ENCODE data around the gene CPSF3.

DNA sequence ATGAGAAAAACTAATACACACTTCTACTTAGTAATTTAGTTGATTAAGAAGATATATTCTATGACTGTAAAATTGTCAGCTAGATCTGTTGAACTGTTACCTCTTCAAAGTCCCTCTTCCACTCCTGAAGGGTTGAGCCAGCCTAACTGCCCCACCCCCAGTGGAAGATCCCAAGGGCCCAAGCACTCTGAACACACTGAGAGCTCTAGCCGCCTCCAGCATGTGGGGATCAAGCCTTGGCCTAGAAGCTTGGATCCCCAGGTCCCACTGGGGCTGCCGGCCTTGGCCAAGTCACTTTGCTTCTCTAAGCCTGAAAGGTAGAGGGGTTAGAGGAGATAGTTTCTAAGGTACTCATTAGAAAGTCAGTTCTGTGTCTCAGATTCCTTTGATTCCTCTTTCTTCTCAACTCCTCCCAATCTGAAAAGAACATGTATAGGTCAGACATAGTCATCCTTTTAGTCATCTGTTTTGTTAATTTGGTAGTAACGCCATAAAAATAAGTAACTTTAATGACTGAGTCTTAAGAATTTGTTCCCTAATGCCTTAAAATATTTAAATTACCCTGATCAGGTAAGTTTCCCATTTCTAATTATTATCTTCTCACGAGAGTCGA is 5.6 kb downstream of the CPSF3 start:
- no peak for TF ChIP-seq KLF6 (CRISPR knock-in tag; IDR thresholded peaks at IDR 0.05)
- no peak for TF ChIP-seq ZXDC (CRISPR knock-in tag; IDR thresholded peaks at IDR 0.05)
- TF ChIP-seq, protein P1, sequence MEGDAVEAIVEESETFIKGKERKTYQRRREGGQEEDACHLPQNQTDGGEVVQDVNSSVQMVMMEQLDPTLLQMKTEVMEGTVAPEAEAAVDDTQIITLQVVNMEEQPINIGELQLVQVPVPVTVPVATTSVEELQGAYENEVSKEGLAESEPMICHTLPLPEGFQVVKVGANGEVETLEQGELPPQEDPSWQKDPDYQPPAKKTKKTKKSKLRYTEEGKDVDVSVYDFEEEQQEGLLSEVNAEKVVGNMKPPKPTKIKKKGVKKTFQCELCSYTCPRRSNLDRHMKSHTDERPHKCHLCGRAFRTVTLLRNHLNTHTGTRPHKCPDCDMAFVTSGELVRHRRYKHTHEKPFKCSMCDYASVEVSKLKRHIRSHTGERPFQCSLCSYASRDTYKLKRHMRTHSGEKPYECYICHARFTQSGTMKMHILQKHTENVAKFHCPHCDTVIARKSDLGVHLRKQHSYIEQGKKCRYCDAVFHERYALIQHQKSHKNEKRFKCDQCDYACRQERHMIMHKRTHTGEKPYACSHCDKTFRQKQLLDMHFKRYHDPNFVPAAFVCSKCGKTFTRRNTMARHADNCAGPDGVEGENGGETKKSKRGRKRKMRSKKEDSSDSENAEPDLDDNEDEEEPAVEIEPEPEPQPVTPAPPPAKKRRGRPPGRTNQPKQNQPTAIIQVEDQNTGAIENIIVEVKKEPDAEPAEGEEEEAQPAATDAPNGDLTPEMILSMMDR (CRISPR knock-in tag; IDR thresholded peaks at IDR 0.05), result no peak
